ENCODE results near the gene UBE2E2. TPM values are rescaled to one million over a fixed set of nuclear protein-coding genes. Genes with fewer than 3 reads are reported as not detected.

Gene UBE2E2
- polyA plus RNA-seq, 1 experiment: 41.9 TPM

- CTCF ChIA-PET: interaction anchor here (0.9 kb wide), 1 partner anchor 12 kb away, joined by 3 read pairs; no protein-coding TSS in a partner anchor
- POLR2A ChIA-PET: no interaction called here
- DNase-seq (ENCODE audit: low read depth): no peak
- Histone ChIP-seq H3K36me3 (ENCODE audit: control insufficient read depth, insufficient read depth, low read length) (no peaks in the 10 kb centered on the region), H3K4me3 (ENCODE audit: low read depth, low read length) (no peak overlapping the region), H3K27me3 (ENCODE audit: control insufficient read depth, insufficient read depth, low read length) (no peaks in the 10 kb centered on the region)
- TF ChIP-seq CTCF (IDR thresholded peaks at IDR 0.05; ENCODE audit: insufficient read depth, low read depth, low read length): no peak
Observed at GRCh38 chr3:23406601-23407000, 203.5 kb downstream of the UBE2E2 start.

- ChIA-PET CTCF (interaction anchor here (1.4 kb wide), 1 partner anchor 11 kb away, joined by 3 read pairs; no protein-coding TSS in a partner anchor), POLR2A (no interaction called here)
- Histone ChIP-seq H3K4me3 (ENCODE audit: low read depth, low read length) (no peak overlapping the region), H3K36me3 (ENCODE audit: control insufficient read depth, insufficient read depth, low read length) (no peaks in the 10 kb centered on the region), H3K27me3 (ENCODE audit: control insufficient read depth, insufficient read depth, low read length) (no peaks in the 10 kb centered on the region)
- no peak for DNase-seq (ENCODE audit: low read depth)
- TF ChIP-seq CTCF (IDR thresholded peaks at IDR 0.05; ENCODE audit: insufficient read depth, low read depth, low read length): no peak
Observed at GRCh38 chr3:23418026-23418425, 214.9 kb downstream of the UBE2E2 start.

GRCh38 chr3:23421811-23422516 is 218.8 kb downstream of the UBE2E2 start:
- Histone ChIP-seq H3K4me3 (ENCODE audit: low read depth, low read length) (no peak overlapping the region), H3K36me3 (ENCODE audit: control insufficient read depth, insufficient read depth, low read length) (no peaks in the 10 kb centered on the region), H3K27me3 (ENCODE audit: control insufficient read depth, insufficient read depth, low read length) (no peaks in the 10 kb centered on the region)
- no peak for TF ChIP-seq CTCF (IDR thresholded peaks at IDR 0.05; ENCODE audit: insufficient read depth, low read depth, low read length)
- DNase-seq (ENCODE audit: low read depth): no peak
- ChIA-PET CTCF (interaction anchor here (0.9 to 1.3 kb wide), 2 partner anchors 9 to 33 kb away, joined by 4 to 5 read pairs; no protein-coding TSS in a partner anchor), POLR2A (no interaction called here)

- no peak for TF ChIP-seq CTCF (IDR thresholded peaks at IDR 0.05; ENCODE audit: insufficient read depth, low read depth, low read length)
- H3K27me3 ChIP-seq (ENCODE audit: control insufficient read depth, insufficient read depth, low read length): no peaks in the 10 kb centered on the region
- no peak overlapping the region for H3K4me3 ChIP-seq (ENCODE audit: low read depth, low read length)
- POLR2A ChIA-PET: no interaction called here
- H3K36me3 ChIP-seq (ENCODE audit: control insufficient read depth, insufficient read depth, low read length): no peaks in the 10 kb centered on the region
- no peak for DNase-seq (ENCODE audit: low read depth)
- CTCF ChIA-PET: interaction anchor here (0.9 to 1.3 kb wide), 2 partner anchors 9 to 32 kb away, joined by 4 to 5 read pairs; no protein-coding TSS in a partner anchor
Observed at GRCh38 chr3:23422517-23422851, 219.4 kb downstream of the UBE2E2 start.

GRCh38 chr3:23425410-23425809 is 222.3 kb downstream of the UBE2E2 start:
- H3K4me3 ChIP-seq (ENCODE audit: low read depth, low read length): no peak overlapping the region
- no peaks in the 10 kb centered on the region for H3K36me3 ChIP-seq (ENCODE audit: control insufficient read depth, insufficient read depth, low read length)
- H3K27me3 ChIP-seq (ENCODE audit: control insufficient read depth, insufficient read depth, low read length): no peaks in the 10 kb centered on the region
- DNase-seq (ENCODE audit: low read depth): no peak
- TF ChIP-seq CTCF (IDR thresholded peaks at IDR 0.05; ENCODE audit: insufficient read depth, low read depth, low read length): no peak
- ChIA-PET POLR2A (no interaction called here), CTCF (no interaction called here)
